IMR-90 (cell line): ENCODE data around the gene CFAP161. TPM values are rescaled to one million over a fixed set of nuclear protein-coding genes. Genes with fewer than 3 reads are reported as not detected.

Experiments
- ATAC-seq: fragments of 200-7000 bp; cut with Tn5 transposase; 2 replicates; pipeline ENCODE4 v1.9.1; 2020; ENCODE audit warnings: low read depth, mild to moderate bottlenecking, moderate library complexity
- BruUV-seq: library from RNA; stranded (reverse); fragments of 400-500 nt; replicated peaks from 2 replicates; lab custom pipeline; 2021; lab: Mats Ljungman, UMichigan
- CTCF ChIA-PET: fragments of 300-600 bp; formaldehyde crosslinking; extraction: SDS; loops from one replicate; lab custom pipeline; 2021; ENCODE audit warnings: antibody characterized with exemption; lab: Yijun Ruan, JAX
- POLR2A ChIA-PET: fragments of 300-600 bp; sonication (Branson Sonifier 250); formaldehyde crosslinking; loops from one replicate; lab custom pipeline; 2022; ENCODE audit warnings: antibody characterized with exemption; ENCODE audit not compliant: unreplicated experiment; lab: Charles Lee
- DNase-seq: peaks from one replicate; pipeline ENCODE4 v3.0.0; 2013
- H2AFZ ChIP-seq: replicated peaks from 2 replicates; pipeline ENCODE3; 2013; ENCODE audit warnings: low read length, mild to moderate bottlenecking; ENCODE audit not compliant: poor library complexity
- H2AK5ac ChIP-seq: 2 replicates; pipeline ENCODE4 v1.6.1; 2013; ENCODE audit warnings: low read depth, low read length, inconsistent platforms
- H2AK9ac ChIP-seq: replicated peaks from 2 replicates; pipeline ENCODE3; 2013; ENCODE audit warnings: mild to moderate bottlenecking, low read depth, low read length, moderate library complexity; ENCODE audit not compliant: poor library complexity
- H2BK120ac ChIP-seq: 2 replicates; pipeline ENCODE4 v1.6.1; 2013; ENCODE audit warnings: low read depth, low read length, inconsistent platforms
- H2BK15ac ChIP-seq: 3 replicates; pipeline ENCODE4 v1.6.1; 2013; ENCODE audit warnings: low read depth, low read length, inconsistent platforms
- H2BK20ac ChIP-seq: 2 replicates; pipeline ENCODE4 v1.6.1; 2013; ENCODE audit warnings: low read depth, mild to moderate bottlenecking, inconsistent platforms, low read length, moderate library complexity
- H2BK5ac ChIP-seq: 2 replicates; pipeline ENCODE4 v1.6.1; 2013; ENCODE audit warnings: mild to moderate bottlenecking, low read depth, low read length, inconsistent platforms; ENCODE audit not compliant: poor library complexity, severe bottlenecking
- H3K14ac ChIP-seq: replicated peaks from 2 replicates; pipeline ENCODE4 v1.6.1; 2013; ENCODE audit warnings: low read depth, low read length, inconsistent platforms
- H3K18ac ChIP-seq: 2 replicates; pipeline ENCODE4 v1.6.1; 2013; ENCODE audit warnings: low read depth, low read length, control low read depth
- H3K23ac ChIP-seq: 2 replicates; pipeline ENCODE4 v1.6.1; 2013; ENCODE audit warnings: low read depth, low read length, inconsistent platforms
- H3K27ac ChIP-seq: 2 replicates; pipeline ENCODE4 v1.5.1; 2013; ENCODE audit warnings: mild to moderate bottlenecking, control low read depth, low read length; ENCODE audit not compliant: insufficient read depth
- H3K27me3 ChIP-seq: 2 replicates; pipeline ENCODE4 v1.6.1; 2013; ENCODE audit warnings: low read length; ENCODE audit not compliant: control insufficient read depth, insufficient read depth
- H3K36me3 ChIP-seq: 2 replicates; pipeline ENCODE4 v1.6.1; 2013; ENCODE audit warnings: low read length, mixed read lengths; ENCODE audit not compliant: control insufficient read depth, insufficient read depth
- H3K4ac ChIP-seq: 2 replicates; pipeline ENCODE4 v1.6.1; 2013; ENCODE audit warnings: low read depth, low read length, inconsistent platforms
- H3K4me1 ChIP-seq: 2 replicates; pipeline ENCODE4 v1.6.1; 2013; ENCODE audit warnings: low read length, mixed read lengths; ENCODE audit not compliant: control insufficient read depth, insufficient read depth
- H3K4me2 ChIP-seq: 2 replicates; pipeline ENCODE4 v1.6.1; 2013; ENCODE audit warnings: low read depth, mild to moderate bottlenecking, control low read depth, low read length, moderate library complexity
- H3K4me3 ChIP-seq: 2 replicates; pipeline ENCODE4 v1.5.1; 2013; ENCODE audit warnings: low read depth, mild to moderate bottlenecking, control low read depth, low read length, moderate library complexity; ENCODE audit not compliant: insufficient read depth
- H3K56ac ChIP-seq: 2 replicates; pipeline ENCODE4 v1.6.1; 2013; ENCODE audit warnings: low read length, inconsistent platforms; ENCODE audit not compliant: insufficient read depth; ENCODE audit errors: extremely low read depth
- H3K79me1 ChIP-seq, 2 experiments: 2 replicates each; pipeline ENCODE4 v1.6.1; 2013; ENCODE audit warnings: low read length in 2 of 2, inconsistent platforms in 1 of 2, low read depth in 1 of 2
- H3K9ac ChIP-seq: 2 replicates; pipeline ENCODE4 v1.6.1; 2013; ENCODE audit warnings: low read depth, low read length, control low read depth
- H3K9me1 ChIP-seq: 2 replicates; pipeline ENCODE4 v1.6.1; 2013; ENCODE audit warnings: low read length, inconsistent platforms; ENCODE audit not compliant: insufficient read depth
- H3K9me3 ChIP-seq: 2 replicates; pipeline ENCODE4 v1.6.1; 2013; ENCODE audit warnings: low read length; ENCODE audit not compliant: control insufficient read depth, insufficient read depth
- H4K20me1 ChIP-seq: 2 replicates; pipeline ENCODE4 v1.6.1; 2013; ENCODE audit warnings: low read length, inconsistent platforms; ENCODE audit not compliant: insufficient read depth
- H4K5ac ChIP-seq: 2 replicates; pipeline ENCODE4 v1.6.1; 2013; ENCODE audit warnings: mild to moderate bottlenecking, low read depth, low read length, control low read depth
- H4K8ac ChIP-seq, 2 experiments: 2 replicates each; pipeline ENCODE4 v1.6.1; 2013; ENCODE audit warnings: low read depth in 2 of 2, low read length in 2 of 2, control low read depth in 1 of 2, inconsistent platforms in 1 of 2
- H4K91ac ChIP-seq: 2 replicates; pipeline ENCODE4 v1.6.1; 2013; ENCODE audit warnings: low read depth, low read length, inconsistent platforms; ENCODE audit not compliant: insufficient read depth
- BHLHE40 ChIP-seq: fragments of 150-350 bp; IDR thresholded peaks from 2 replicates; pipeline ENCODE4 v1.6.1; 2016; ENCODE audit warnings: mild to moderate bottlenecking, low read depth, low read length
- CEBPB ChIP-seq: IDR thresholded peaks from 2 replicates; pipeline ENCODE4 v1.6.1; 2012; ENCODE audit warnings: low read depth, low read length, improper control_type of control experiment
- CHD1 ChIP-seq: IDR thresholded peaks from 2 replicates; pipeline ENCODE4 v1.6.1; 2012; ENCODE audit warnings: low read depth, low read length, improper control_type of control experiment
- FOS ChIP-seq: fragments of 150-350 bp; IDR thresholded peaks from 2 replicates; pipeline ENCODE4 v1.6.1; 2016; ENCODE audit warnings: low read depth, low read length
- MAFK ChIP-seq: IDR thresholded peaks from 2 replicates; pipeline ENCODE4 v1.6.1; 2012; ENCODE audit warnings: low read depth, low read length, improper control_type of control experiment
- MAZ ChIP-seq: IDR thresholded peaks from 2 replicates; pipeline ENCODE4 v1.6.1; 2012; ENCODE audit warnings: low read depth, mild to moderate bottlenecking, low read length, improper control_type of control experiment, moderate library complexity, borderline replicate concordance
- MXI1 ChIP-seq: IDR thresholded peaks from 2 replicates; pipeline ENCODE4 v1.6.1; 2012; ENCODE audit warnings: low read depth, mild to moderate bottlenecking, low read length, moderate library complexity, borderline replicate concordance
- NFE2L2 ChIP-seq: fragments of 150-350 bp; IDR thresholded peaks from 2 replicates; pipeline ENCODE4 v1.6.1; 2016; ENCODE audit warnings: low read depth, mild to moderate bottlenecking, low read length
- POLR2A ChIP-seq: IDR thresholded peaks from 2 replicates; pipeline ENCODE4 v1.6.1; 2012; ENCODE audit warnings: mild to moderate bottlenecking, low read depth, low read length
- RAD21 ChIP-seq: IDR thresholded peaks from 2 replicates; pipeline ENCODE4 v1.6.1; 2012; ENCODE audit warnings: low read length, improper control_type of control experiment
- RCOR1 ChIP-seq: IDR thresholded peaks from 2 replicates; pipeline ENCODE4 v1.6.1; 2012; ENCODE audit warnings: mild to moderate bottlenecking, low read length, improper control_type of control experiment; ENCODE audit not compliant: insufficient replicate concordance
- SMC3 ChIP-seq: fragments of 150-350 bp; IDR thresholded peaks from 2 replicates; pipeline ENCODE4 v1.6.1; 2016; ENCODE audit warnings: low read depth, mild to moderate bottlenecking, antibody characterized with exemption, low read length, moderate library complexity
- WGBS, 2 experiments: methylation state at CpG; one replicate each; pipeline versions ENCODE4 v1.1.5 to v1.1.7; 2013; ENCODE audit warnings: missing lambda C conversion rate in 2 of 2; ENCODE audit not compliant: insufficient read length in 1 of 2; ENCODE audit errors: extremely low coverage in 2 of 2; 5-methylcytosine and 5-hydroxymethylcytosine counted together
- dilution Hi-C: fragments of 300-500 bp; cut with HindIII; formaldehyde crosslinking; loops from one replicate; pipeline ENCODE4 v1.14.3; 2018; ENCODE audit warnings: low sequenced_read_pairs; ENCODE audit not compliant: unreplicated experiment
- in situ Hi-C: fragments of 300-500 bp; cut with MboI; formaldehyde crosslinking; loops from 3 replicates; pipeline ENCODE4 v1.14.3; 2019; ENCODE audit warnings: low sequenced_read_pairs, inconsistent platforms, mixed read lengths
- intact Hi-C: fragments of 100-400 bp; cut with micrococcal nuclease; formaldehyde crosslinking; loops from 2 replicates; pipeline ENCODE4 v1.10.0; 2022
- polyA plus RNA-seq, 3 experiments: library from polyadenylated mRNA; depleted of rRNA; stranded (reverse); fragments of >200 nt; gene quantifications; 2 replicates each; pipeline ENCODE4 v1.2.3, GENCODE V29; 2012; ENCODE audit warnings: low replicate concordance in 1 of 3
- total RNA-seq: library from RNA; depleted of rRNA; stranded (reverse); fragments of >200 nt; gene quantifications from 2 replicates; pipeline ENCODE4 v1.2.3, GENCODE V29; 2012
- TF ChIP-seq, protein P1 (sequence below): conservative IDR thresholded peaks from 2 replicates; pipeline ENCODE4 v1.5.1; 2012; ENCODE audit warnings: mild to moderate bottlenecking, low read depth, low read length, improper control_type of control experiment
- TF ChIP-seq, protein P2 (sequence below): fragments of 150-350 bp; IDR thresholded peaks from 2 replicates; pipeline ENCODE4 v1.6.1; 2016; ENCODE audit warnings: low read depth, mild to moderate bottlenecking, low read length, moderate library complexity, borderline replicate concordance
- TF ChIP-seq, protein P3 (sequence below): fragments of 150-350 bp; IDR thresholded peaks from 2 replicates; pipeline ENCODE4 v1.6.1; 2017; ENCODE audit warnings: mild to moderate bottlenecking, antibody characterized with exemption, low read length, low read depth

Gene CFAP161
- total and polyA plus RNA-seq, 2 of the 4 experiments (the other 2 are of a cell fraction): not detected

DNA sequence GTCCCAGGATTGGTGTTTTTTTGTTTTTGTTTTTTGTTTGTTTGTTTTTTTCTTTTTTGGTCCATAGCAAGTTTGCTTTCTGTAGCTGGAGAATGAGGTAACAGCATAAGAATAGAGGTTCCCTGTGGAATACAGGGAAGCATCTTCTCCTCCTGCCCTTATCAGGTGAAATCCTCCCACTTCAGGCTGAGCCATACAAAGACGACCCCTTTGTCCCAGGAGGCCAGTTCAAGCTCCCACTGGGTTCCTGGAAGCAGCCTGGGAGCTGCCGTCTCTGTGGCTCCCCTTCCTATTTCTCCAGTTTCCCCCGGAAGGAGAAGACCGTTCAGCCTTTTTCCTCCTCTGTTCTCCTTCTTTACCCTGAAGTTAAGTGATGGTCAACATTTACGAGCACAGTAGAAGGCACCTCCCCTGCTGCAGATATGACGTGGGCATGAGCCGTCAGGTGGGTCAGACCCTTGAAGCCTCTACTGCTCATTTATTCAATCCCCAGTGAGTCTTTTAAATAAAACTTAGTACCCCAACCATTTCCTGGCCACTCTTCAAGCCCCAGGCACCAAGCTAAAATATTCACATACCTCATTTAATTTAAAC, 63.7 kb downstream of the CFAP161 start:
- Histone ChIP-seq H3K14ac (no peak overlapping the region), H3K9me3 (no peaks in the 10 kb centered on the region), H2AK5ac (no peak overlapping the region; the same call in 1 of the 2 replicates), H4K20me1 (no peaks in the 10 kb centered on the region), H2AK9ac (no peak overlapping the region), H3K4me3 (no peak overlapping the region), H2BK20ac (no peak overlapping the region; the same call in 1 of the 2 replicates), H3K4me1 (peaks cover 7% of the 10 kb centered on the region; the same call in 1 of the 2 replicates), H2AFZ (no peak overlapping the region), H4K8ac (no peak overlapping the region), H2BK5ac (no peak overlapping the region), H2BK120ac (0 out of 2 replicates have a peak overlapping the region, but pooled peaks have one; percentile 16), H3K56ac (no peak overlapping the region), H3K23ac (no peak overlapping the region), H3K36me3 (peaks cover 7% of the 10 kb centered on the region; the same call in 1 of the 2 replicates), H2BK15ac (0 out of 3 replicates have a peak overlapping the region, but pooled peaks have one; percentile 29), H3K9ac (no peak overlapping the region), H3K79me1 (no peaks in the 10 kb centered on the region), H3K27me3 (no peaks in the 10 kb centered on the region), H3K4ac (peak overlapping the region; percentile 29; the same call in 1 of the 2 replicates), H3K18ac (no peak overlapping the region), H3K4me2 (no peak overlapping the region), H4K5ac (no peak overlapping the region), H3K9me1 (peaks cover 3% of the 10 kb centered on the region; the same call in 1 of the 2 replicates), H3K27ac (no peak overlapping the region), H4K91ac (peak overlapping the region; percentile 22; the same call in 1 of the 2 replicates)
- in situ Hi-C loops (no loop called here), dilution Hi-C loops (no loop called here), intact Hi-C loops (loop anchor here (5.0 kb wide), 1 partner anchor 40 kb away; no protein-coding TSS in a partner anchor)
- TF ChIP-seq SMC3 (no peak), MAFK (no peak), CEBPB (no peak), CHD1 (no peak), NFE2L2 (no peak), BHLHE40 (no peak), POLR2A (no peak), MXI1 (no peak), RCOR1 (no peak), FOS (no peak), MAZ (no peak), RAD21 (no peak)
- TF ChIP-seq, protein P1, sequence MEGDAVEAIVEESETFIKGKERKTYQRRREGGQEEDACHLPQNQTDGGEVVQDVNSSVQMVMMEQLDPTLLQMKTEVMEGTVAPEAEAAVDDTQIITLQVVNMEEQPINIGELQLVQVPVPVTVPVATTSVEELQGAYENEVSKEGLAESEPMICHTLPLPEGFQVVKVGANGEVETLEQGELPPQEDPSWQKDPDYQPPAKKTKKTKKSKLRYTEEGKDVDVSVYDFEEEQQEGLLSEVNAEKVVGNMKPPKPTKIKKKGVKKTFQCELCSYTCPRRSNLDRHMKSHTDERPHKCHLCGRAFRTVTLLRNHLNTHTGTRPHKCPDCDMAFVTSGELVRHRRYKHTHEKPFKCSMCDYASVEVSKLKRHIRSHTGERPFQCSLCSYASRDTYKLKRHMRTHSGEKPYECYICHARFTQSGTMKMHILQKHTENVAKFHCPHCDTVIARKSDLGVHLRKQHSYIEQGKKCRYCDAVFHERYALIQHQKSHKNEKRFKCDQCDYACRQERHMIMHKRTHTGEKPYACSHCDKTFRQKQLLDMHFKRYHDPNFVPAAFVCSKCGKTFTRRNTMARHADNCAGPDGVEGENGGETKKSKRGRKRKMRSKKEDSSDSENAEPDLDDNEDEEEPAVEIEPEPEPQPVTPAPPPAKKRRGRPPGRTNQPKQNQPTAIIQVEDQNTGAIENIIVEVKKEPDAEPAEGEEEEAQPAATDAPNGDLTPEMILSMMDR: no peak
- TF ChIP-seq, protein P2, sequence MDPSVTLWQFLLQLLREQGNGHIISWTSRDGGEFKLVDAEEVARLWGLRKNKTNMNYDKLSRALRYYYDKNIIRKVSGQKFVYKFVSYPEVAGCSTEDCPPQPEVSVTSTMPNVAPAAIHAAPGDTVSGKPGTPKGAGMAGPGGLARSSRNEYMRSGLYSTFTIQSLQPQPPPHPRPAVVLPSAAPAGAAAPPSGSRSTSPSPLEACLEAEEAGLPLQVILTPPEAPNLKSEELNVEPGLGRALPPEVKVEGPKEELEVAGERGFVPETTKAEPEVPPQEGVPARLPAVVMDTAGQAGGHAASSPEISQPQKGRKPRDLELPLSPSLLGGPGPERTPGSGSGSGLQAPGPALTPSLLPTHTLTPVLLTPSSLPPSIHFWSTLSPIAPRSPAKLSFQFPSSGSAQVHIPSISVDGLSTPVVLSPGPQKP: no peak
- TF ChIP-seq, protein P3, sequence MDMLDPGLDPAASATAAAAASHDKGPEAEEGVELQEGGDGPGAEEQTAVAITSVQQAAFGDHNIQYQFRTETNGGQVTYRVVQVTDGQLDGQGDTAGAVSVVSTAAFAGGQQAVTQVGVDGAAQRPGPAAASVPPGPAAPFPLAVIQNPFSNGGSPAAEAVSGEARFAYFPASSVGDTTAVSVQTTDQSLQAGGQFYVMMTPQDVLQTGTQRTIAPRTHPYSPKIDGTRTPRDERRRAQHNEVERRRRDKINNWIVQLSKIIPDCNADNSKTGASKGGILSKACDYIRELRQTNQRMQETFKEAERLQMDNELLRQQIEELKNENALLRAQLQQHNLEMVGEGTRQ: no peak
- BruUV-seq: no TSS peak
- ChIA-PET POLR2A (no interaction called here), CTCF (no interaction called here)
- ATAC-seq (no peak), DNase-seq (no peak)
- WGBS, 2 experiments: 67% methylated on average over 1 of the region's 7 CpGs; no CpG with 5 or more reads in 1 of the 2 experiments
